ENCODE measurements around the gene HINFP.

DNA sequence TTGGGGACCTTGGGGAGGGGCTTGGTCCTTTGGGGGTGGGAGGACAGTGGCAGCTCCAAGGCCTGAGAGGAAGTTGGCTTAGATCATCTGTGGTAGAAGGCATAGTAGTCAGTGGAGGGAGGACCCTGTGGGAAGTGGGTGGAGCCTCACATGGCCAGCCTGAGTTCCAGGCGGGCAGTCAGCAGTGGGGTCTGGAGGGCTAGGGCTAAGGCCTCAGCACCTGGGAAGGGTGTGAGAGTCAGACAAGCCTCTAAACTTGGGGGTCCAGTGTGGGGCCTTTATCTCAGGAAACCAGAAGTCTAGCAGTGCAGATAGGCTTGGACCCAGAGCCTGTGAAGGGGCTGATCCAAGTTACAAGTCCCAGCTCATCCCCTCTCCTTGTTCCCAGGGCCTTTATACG, 51.1 kb downstream of the HINFP start:
- TF ChIP-seq POLR2A (IDR thresholded peaks at IDR 0.05): no peak
- TF ChIP-seq, protein P1, sequence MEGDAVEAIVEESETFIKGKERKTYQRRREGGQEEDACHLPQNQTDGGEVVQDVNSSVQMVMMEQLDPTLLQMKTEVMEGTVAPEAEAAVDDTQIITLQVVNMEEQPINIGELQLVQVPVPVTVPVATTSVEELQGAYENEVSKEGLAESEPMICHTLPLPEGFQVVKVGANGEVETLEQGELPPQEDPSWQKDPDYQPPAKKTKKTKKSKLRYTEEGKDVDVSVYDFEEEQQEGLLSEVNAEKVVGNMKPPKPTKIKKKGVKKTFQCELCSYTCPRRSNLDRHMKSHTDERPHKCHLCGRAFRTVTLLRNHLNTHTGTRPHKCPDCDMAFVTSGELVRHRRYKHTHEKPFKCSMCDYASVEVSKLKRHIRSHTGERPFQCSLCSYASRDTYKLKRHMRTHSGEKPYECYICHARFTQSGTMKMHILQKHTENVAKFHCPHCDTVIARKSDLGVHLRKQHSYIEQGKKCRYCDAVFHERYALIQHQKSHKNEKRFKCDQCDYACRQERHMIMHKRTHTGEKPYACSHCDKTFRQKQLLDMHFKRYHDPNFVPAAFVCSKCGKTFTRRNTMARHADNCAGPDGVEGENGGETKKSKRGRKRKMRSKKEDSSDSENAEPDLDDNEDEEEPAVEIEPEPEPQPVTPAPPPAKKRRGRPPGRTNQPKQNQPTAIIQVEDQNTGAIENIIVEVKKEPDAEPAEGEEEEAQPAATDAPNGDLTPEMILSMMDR (IDR thresholded peaks at IDR 0.05): no peak
